Measurements from ENCODE around the gene FAM81B.

DNA sequence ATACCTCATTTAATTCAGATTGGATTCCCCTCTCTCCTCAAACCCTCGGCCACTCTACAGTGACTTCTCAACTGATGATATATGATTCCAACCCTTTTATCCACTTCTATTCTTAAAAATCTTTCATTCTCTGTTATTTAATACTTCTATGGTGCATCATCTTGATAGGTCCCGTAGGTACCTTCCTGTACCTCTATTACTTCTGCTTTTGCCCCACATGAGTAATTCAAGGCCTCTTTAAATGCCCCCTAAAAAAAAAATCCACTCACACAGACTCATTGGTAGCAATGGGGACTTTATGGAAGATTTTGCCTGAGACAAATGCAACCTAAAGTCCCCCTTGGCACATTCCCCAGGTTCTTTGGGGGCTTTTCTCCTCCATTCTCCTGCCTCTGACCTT, 54.3 kb downstream of the FAM81B start:
- TF ChIP-seq CTCF (IDR thresholded peaks at IDR 0.05) (no peak), POLR2AphosphoS5 (IDR thresholded peaks at IDR 0.05) (no peak), EP300 (IDR thresholded peaks at IDR 0.05) (no peak)

Data from sigmoid colon (tissue), 4 donors.